Endothelial cell (in vitro differentiated cells): Measurements from ENCODE around the gene GMDS. TPM values are rescaled to one million over a fixed set of nuclear protein-coding genes. Genes with fewer than 3 reads are reported as not detected.

Source experiments
- DNase-seq: peaks from one replicate; pipeline ENCODE4 v3.0.0; 2021; ENCODE audit warnings: low spot score
- H3K27ac Mint-ChIP-seq: one replicate; pipeline ENCODE4 v1.8.0; 2021; ENCODE audit warnings: mixed read lengths, inconsistent platforms; ENCODE audit not compliant: unreplicated experiment
- H3K27me3 Mint-ChIP-seq: one replicate; pipeline ENCODE4 v1.8.0; 2021; ENCODE audit warnings: mild to moderate bottlenecking, moderate library complexity, mixed read lengths, inconsistent platforms; ENCODE audit not compliant: unreplicated experiment
- H3K36me3 Mint-ChIP-seq: one replicate; pipeline ENCODE4 v1.8.0; 2021; ENCODE audit warnings: mild to moderate bottlenecking, low read depth, mixed read lengths, inconsistent platforms; ENCODE audit not compliant: unreplicated experiment
- H3K4me1 Mint-ChIP-seq: one replicate; pipeline ENCODE4 v1.8.0; 2021; ENCODE audit warnings: mild to moderate bottlenecking, mixed read lengths, inconsistent platforms; ENCODE audit not compliant: unreplicated experiment
- H3K4me3 Mint-ChIP-seq: one replicate; pipeline ENCODE4 v1.8.0; 2021; ENCODE audit warnings: mild to moderate bottlenecking, mixed read lengths, inconsistent platforms; ENCODE audit not compliant: unreplicated experiment
- H3K9me3 Mint-ChIP-seq: one replicate; pipeline ENCODE4 v1.8.0; 2021; ENCODE audit warnings: mixed read lengths, inconsistent platforms; ENCODE audit not compliant: unreplicated experiment
- total RNA-seq: library from RNA; stranded (reverse); fragmentation: NEBNext Ultra II Directional; extraction: Animal tissue kit (Norgen Biotek cat#: 25700); gene quantifications from one replicate; pipeline ENCODE4 v1.2.1, GENCODE V29; 2021; ENCODE audit not compliant: unreplicated experiment
- TF ChIP-seq, protein P1 (sequence below): fragments of 200-600 bp; sonication (generic); IDR thresholded peaks from one replicate; pipeline ENCODE4 v1.5.0; 2021; ENCODE audit warnings: antibody characterized with exemption; ENCODE audit not compliant: unreplicated experiment

The GMDS gene
- total RNA-seq, 1 donor from 2014 or later, result 36.0 TPM

DNA sequence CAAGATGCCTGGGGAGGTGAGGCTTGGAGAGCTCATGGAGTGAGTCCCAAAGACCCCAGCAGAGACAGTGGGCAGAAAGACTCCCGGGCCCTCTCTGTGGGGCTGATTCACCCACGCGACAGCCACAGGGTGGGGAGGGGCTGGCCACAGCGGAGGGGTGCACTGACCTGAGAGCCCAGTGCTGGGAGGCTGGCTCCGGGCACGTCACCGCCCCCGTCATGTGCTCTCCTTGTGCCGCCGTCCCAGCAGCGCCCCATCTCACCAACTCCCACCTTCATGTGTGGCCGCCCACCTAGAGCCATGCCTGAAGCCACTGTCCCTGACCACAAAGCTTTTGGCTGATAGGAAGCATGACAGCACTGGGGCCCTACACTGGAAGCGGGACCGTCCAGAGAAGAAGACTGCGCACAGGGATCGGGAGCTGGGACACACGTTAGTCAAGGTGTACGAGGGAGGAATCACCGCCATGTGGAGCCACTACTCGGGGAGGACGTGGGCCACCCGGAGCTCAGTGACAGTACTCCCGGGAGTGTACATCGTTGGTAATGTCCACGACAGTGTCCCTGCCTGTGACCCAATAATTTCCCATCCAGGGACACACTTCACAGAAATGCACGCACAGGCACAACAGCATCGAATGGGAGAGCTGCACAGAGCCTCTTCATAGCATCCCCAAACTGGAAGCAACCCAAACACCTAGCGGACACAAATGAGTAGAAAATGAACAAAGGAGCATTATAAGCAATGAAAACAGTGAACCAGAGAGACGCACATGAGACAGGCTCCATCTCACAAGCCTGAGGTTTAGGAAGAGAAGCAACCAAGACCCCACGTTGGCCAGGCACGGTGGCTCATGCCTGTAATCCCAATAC lies 664.0 kb downstream of the GMDS start:
- no peak overlapping the region for H3K27ac Mint-ChIP-seq
- DNase-seq, result no peak
- TF ChIP-seq, protein P1, sequence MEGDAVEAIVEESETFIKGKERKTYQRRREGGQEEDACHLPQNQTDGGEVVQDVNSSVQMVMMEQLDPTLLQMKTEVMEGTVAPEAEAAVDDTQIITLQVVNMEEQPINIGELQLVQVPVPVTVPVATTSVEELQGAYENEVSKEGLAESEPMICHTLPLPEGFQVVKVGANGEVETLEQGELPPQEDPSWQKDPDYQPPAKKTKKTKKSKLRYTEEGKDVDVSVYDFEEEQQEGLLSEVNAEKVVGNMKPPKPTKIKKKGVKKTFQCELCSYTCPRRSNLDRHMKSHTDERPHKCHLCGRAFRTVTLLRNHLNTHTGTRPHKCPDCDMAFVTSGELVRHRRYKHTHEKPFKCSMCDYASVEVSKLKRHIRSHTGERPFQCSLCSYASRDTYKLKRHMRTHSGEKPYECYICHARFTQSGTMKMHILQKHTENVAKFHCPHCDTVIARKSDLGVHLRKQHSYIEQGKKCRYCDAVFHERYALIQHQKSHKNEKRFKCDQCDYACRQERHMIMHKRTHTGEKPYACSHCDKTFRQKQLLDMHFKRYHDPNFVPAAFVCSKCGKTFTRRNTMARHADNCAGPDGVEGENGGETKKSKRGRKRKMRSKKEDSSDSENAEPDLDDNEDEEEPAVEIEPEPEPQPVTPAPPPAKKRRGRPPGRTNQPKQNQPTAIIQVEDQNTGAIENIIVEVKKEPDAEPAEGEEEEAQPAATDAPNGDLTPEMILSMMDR, result no peak

DNA sequence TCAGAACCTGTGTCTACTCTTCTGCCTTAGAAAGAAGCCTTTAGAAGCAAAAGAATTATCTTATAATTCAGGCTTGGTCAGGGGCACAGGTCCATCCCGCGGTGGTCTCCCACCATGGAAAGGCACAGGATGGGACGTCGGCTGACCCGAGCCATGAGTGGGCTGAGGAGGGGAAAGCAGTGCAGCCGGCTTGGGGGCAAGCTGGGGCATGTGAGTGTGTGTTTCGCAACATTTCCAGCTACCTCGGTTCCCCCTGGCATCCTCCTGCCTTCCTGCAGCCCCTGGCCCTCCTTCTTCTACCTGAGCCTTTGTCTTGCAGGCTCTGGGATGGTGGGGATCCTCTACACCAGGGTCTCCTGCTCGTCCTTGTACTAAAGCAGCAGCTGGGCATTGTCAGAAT lies 664.8 kb downstream of the GMDS start:
- no peaks in the 10 kb centered on the region for H3K36me3 Mint-ChIP-seq
- no peak overlapping the region for H3K27ac Mint-ChIP-seq
- H3K4me1 Mint-ChIP-seq, result no peaks in the 10 kb centered on the region
- H3K9me3 Mint-ChIP-seq, result no peaks in the 10 kb centered on the region
- no peaks in the 10 kb centered on the region for H3K27me3 Mint-ChIP-seq
- DNase-seq, result no peak
- H3K4me3 Mint-ChIP-seq, result no peak overlapping the region
- TF ChIP-seq, protein P1, result no peak

More for the DNA sequence above, 664.0 kb downstream of the GMDS start:
- H3K36me3 Mint-ChIP-seq, result no peaks in the 10 kb centered on the region
- H3K4me3 Mint-ChIP-seq, result no peak overlapping the region
- H3K27me3 Mint-ChIP-seq, result no peaks in the 10 kb centered on the region
- H3K9me3 Mint-ChIP-seq, result no peaks in the 10 kb centered on the region
- no peaks in the 10 kb centered on the region for H3K4me1 Mint-ChIP-seq

DNA sequence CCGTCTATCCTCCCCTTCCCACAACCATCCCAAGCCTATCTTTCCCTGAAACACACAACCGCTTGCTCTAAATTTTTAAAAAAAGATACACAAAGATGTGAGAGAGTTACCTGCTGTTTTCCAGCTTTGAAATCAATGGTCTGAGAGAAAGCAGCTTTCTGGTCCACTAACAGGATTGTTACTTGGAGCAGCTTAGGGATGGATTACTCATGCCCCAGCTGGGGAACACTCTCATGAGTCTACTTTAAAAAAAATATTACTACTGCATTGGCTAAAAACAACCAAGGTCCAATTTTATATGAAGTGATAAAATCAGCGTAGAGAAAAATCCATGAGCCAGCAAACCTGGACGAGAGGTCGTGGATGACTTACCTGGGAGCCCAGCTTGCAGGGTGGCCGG lies 665.3 kb downstream of the GMDS start:
- TF ChIP-seq, protein P1, result no peak
- no peaks in the 10 kb centered on the region for H3K27me3 Mint-ChIP-seq
- no peak overlapping the region for H3K4me3 Mint-ChIP-seq
- DNase-seq, result no peak
- no peaks in the 10 kb centered on the region for H3K36me3 Mint-ChIP-seq
- H3K4me1 Mint-ChIP-seq, result no peaks in the 10 kb centered on the region
- H3K9me3 Mint-ChIP-seq, result no peaks in the 10 kb centered on the region
- no peak overlapping the region for H3K27ac Mint-ChIP-seq

DNA sequence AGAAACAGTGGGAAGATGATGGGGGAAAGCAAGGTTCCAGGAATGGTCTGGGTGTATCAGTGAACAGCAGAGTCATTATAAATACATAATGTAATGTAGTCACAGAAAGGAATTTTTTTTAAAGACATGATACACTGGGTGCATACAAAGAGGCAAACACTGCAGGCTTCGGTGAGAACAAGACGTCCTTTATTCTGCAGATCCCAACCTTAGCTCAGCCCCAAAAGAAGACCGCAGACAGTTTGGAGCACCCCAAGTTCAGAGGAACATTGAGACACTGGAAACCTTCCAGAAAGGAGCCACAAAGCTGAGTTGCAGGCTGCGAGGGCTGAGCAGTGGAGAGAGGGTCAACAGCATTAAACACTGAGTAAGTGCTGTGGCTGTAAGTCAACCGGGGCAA lies 666.3 kb downstream of the GMDS start:
- peaks cover 5% of the 10 kb centered on the region for H3K4me1 Mint-ChIP-seq
- H3K36me3 Mint-ChIP-seq, result no peaks in the 10 kb centered on the region
- no peaks in the 10 kb centered on the region for H3K9me3 Mint-ChIP-seq
- H3K27me3 Mint-ChIP-seq, result no peaks in the 10 kb centered on the region
- H3K4me3 Mint-ChIP-seq, result no peak overlapping the region
- DNase-seq, result no peak
- no peak overlapping the region for H3K27ac Mint-ChIP-seq
- TF ChIP-seq, protein P1, result no peak
